ENCODE measurements around the gene SLC3A2. TPM values are rescaled to one million over a fixed set of nuclear protein-coding genes. Genes with fewer than 3 reads are reported as not detected.
A peak's percentile ranks its signal among the peaks of the same experiment; 100 is the strongest.

SLC3A2 gene
- total RNA-seq, 3 donors from 2014 or later, result 147 to 214 (median 171) TPM

- Histone ChIP-seq H3K4me3 (peak overlapping the region in 2 of 3 donors; percentile 1 to 45), H3K4me1 (peaks cover 6 to 14% of the 10 kb centered on the region in 2 donors), H3K27me3 (no peaks in the 10 kb centered on the region), H3K36me3 (no peaks in the 10 kb centered on the region), H3K9me3 (no peaks in the 10 kb centered on the region), H3K27ac (peak overlapping the region; percentile 65 to 87)
- peak; percentile 81 to 87 for DNase-seq (ENCODE audit: low spot score in 2 of 2)
- TF ChIP-seq, protein P1, sequence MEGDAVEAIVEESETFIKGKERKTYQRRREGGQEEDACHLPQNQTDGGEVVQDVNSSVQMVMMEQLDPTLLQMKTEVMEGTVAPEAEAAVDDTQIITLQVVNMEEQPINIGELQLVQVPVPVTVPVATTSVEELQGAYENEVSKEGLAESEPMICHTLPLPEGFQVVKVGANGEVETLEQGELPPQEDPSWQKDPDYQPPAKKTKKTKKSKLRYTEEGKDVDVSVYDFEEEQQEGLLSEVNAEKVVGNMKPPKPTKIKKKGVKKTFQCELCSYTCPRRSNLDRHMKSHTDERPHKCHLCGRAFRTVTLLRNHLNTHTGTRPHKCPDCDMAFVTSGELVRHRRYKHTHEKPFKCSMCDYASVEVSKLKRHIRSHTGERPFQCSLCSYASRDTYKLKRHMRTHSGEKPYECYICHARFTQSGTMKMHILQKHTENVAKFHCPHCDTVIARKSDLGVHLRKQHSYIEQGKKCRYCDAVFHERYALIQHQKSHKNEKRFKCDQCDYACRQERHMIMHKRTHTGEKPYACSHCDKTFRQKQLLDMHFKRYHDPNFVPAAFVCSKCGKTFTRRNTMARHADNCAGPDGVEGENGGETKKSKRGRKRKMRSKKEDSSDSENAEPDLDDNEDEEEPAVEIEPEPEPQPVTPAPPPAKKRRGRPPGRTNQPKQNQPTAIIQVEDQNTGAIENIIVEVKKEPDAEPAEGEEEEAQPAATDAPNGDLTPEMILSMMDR (IDR thresholded peaks at IDR 0.05), result peak; percentile 39 to 61 (median 55)
- TF ChIP-seq POLR2AphosphoS5 (IDR thresholded peaks at IDR 0.05) (peak in 2 of 3 donors; percentile 21 to 26), POLR2A (IDR thresholded peaks at IDR 0.05) (no peak)
- intact Hi-C loops (cut with DNase I; ENCODE audit: low total_unique reads), result loop anchor here (5.0 kb wide), 1 partner anchor 113 kb away; no protein-coding TSS in a partner anchor
Measured at GRCh38 chr11:62909107-62909894, 28.6 kb downstream of the SLC3A2 start.

DNA sequence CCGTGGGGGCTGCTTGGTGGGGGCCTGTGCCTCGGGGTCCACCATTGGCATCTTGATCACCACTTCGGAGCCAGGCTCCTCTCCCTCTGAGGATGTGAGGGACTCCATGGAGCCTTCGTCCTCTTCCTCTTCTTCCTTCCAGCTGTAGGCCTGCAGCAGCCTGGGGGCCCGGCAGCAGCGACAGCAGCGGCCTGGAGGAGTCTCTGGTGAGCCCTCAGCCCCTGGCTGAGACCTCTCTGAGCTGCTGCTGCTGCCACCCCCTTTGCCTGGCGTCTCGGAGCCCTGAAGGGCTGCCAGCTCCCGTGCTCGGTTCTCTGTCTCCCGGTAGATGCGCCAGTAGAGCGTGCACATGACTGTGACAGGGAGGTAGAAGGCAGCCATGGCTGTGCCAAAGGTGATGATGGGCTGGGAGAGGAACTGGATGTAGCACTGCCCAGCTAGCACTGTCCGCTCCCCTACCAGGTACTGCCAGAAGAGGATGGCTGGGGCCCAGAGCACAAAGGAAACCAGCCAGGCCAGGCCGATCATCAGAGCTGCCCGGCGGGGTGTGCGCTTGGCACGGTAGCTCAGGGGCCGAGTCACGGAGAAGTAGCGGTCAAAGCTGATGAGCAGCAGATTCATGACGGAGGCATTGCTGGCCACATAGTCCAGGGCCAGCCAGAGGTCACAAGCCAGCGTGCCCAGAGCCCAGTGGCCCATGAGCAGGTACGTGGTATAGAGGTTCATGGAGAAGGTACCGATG is 29.6 kb downstream of the SLC3A2 start:
- H3K27me3 ChIP-seq, result no peaks in the 10 kb centered on the region
- TF ChIP-seq, protein P1 (IDR thresholded peaks at IDR 0.05), result no peak
- TF ChIP-seq POLR2AphosphoS5 (IDR thresholded peaks at IDR 0.05) (no peak), POLR2A (IDR thresholded peaks at IDR 0.05) (no peak)
- intact Hi-C loops (cut with DNase I; ENCODE audit: low total_unique reads), result no loop called here
- H3K36me3 ChIP-seq, result no peaks in the 10 kb centered on the region
- peaks cover 6 to 14% of the 10 kb centered on the region in 2 donors for H3K4me1 ChIP-seq
- no peaks in the 10 kb centered on the region for H3K9me3 ChIP-seq
- H3K4me3 ChIP-seq, result no peak overlapping the region
- DNase-seq (ENCODE audit: low spot score in 2 of 2), result no peak
- H3K27ac ChIP-seq, result peak overlapping the region; percentile 65 to 87

DNA sequence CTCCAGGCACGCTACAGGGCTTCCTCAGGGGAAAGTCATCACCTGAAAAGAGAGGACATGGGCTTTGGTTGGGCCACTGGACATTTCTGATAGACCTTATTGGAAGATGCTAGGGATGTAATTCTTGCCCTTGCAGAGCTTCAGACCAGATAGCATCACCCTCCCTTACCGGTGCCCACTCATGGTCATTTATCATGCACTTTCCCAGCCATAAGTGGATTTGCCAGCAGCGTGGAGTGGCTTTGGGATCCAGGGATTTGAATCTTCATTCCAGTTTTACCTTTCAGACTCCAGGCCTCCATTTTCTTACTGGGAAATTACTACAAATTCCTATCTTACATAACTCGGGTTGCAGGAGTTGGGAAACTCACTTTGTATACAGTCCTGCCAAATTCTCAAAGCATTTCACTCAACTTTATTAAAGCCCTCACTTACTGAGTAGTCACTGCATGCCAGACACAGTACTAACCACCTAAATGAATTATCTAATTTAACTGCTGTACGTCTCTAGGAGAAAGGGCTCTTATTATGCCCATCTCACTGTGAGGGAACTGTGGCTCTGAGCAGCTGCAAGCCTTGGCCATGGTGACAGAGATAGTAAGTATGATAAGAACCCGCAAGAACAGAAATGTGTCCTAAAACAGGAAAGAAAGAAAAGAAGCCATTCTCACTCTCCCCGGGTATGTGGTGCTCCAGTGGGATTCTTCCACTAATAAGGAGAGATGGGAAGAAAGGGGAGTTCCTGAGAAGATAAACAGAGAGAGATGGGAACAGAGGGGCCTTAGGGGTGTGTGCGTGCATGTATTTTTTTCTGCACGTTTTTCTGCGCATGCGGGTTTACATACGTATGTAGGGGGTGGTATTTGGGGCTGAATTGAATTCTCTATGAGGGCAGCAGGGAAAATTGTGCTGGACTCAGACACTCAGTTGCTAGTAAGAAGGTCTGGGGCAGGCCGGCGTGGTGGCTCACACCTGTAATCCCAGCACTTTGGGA is 30.7 kb downstream of the SLC3A2 start:
- Histone ChIP-seq H3K27ac (peak overlapping the region in 1 of 2 donors; percentile 87), H3K27me3 (no peaks in the 10 kb centered on the region), H3K36me3 (no peaks in the 10 kb centered on the region), H3K4me1 (peaks cover 6 to 14% of the 10 kb centered on the region in 2 donors), H3K4me3 (no peak overlapping the region), H3K9me3 (no peaks in the 10 kb centered on the region)
- no peak for TF ChIP-seq POLR2A (IDR thresholded peaks at IDR 0.05)
- TF ChIP-seq POLR2AphosphoS5 (IDR thresholded peaks at IDR 0.05), result no peak
- TF ChIP-seq, protein P1 (IDR thresholded peaks at IDR 0.05), result no peak
- DNase-seq (ENCODE audit: low spot score in 2 of 2), result no peak
- intact Hi-C loops (cut with DNase I; ENCODE audit: low total_unique reads), result no loop called here

DNA sequence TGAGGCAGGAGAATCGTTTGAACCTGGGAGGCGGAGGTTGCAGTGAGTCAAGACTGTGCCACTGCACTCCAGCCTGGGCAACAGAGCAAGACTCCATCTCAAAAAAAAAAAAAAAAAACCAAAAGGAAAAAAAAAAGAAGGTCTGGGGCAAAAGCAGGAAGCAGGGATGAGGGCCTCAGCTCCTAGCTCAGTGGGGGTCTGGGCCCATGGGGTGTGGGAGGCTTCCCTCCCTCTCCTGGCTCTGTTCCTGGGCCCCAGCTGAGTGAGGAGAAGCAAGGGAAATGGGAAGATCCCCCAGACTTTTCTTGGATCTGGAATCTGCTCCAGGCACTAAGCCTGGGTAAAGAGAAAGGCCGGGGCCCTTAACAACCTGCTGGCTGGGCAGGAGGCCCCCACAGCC is 31.6 kb downstream of the SLC3A2 start:
- Histone ChIP-seq H3K36me3 (no peaks in the 10 kb centered on the region), H3K9me3 (no peaks in the 10 kb centered on the region), H3K27ac (no peak overlapping the region), H3K27me3 (no peaks in the 10 kb centered on the region), H3K4me1 (peaks cover 6 to 14% of the 10 kb centered on the region in 2 donors), H3K4me3 (no peak overlapping the region)
- no peak for TF ChIP-seq POLR2AphosphoS5 (IDR thresholded peaks at IDR 0.05)
- no peak for TF ChIP-seq POLR2A (IDR thresholded peaks at IDR 0.05)
- TF ChIP-seq, protein P1 (IDR thresholded peaks at IDR 0.05), result no peak
- intact Hi-C loops (cut with DNase I; ENCODE audit: low total_unique reads), result no loop called here
- DNase-seq (ENCODE audit: low spot score in 2 of 2), result no peak

All from breast epithelium (tissue), 4 donors.